Measurements from ENCODE around the gene KIF16B.

KIF16B gene

GRCh38 chr20:16388731-16389130 is 184.5 kb downstream of the KIF16B start:
- DNase-seq: no peak

DNA sequence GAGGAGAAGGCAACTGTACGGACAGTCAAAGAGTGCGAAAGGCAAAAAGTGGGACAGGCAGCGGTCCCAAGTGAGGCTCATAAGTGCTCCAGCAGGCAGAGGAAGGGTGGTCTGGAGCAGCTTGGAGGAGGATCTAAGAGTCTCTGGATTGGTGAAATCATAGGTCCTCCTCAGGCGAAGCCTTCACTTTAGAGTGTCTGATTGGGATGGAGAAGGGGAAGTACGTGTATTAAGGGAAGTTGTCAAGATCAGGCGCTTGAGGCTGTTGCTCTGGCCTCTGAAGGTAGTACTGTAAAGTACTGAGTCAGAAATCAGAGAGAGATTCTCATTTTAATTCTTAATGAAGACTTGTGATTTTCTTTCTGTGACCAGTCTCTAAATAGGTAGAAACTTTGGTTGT is 185.6 kb downstream of the KIF16B start:
- DNase-seq: no peak

- no peak for DNase-seq
Measured at GRCh38 chr20:16385891-16386290, 187.4 kb downstream of the KIF16B start.

DNA sequence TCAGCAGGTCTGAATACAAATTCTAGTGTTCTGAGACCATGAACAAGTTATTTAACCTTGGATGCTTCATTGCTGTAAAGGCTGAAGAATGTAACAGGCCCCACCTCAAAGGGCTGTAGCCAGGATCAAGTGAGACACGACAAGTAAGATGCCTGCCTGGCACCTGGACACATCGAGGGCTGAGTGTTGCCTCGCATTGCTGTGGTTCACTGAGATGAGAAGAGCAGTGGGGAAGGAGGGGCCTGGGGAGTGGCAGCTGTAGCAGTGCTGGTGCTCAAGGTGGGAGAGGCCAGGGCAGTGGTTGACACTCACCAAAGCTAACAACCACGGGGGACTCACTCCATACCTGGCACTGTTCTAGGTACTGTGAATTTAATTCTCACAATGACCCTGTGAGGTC is 187.8 kb downstream of the KIF16B start:
- no peak for DNase-seq

- DNase-seq: no peak
Measured at GRCh38 chr20:16381444-16381843, 191.8 kb downstream of the KIF16B start.

GRCh38 chr20:16378712-16379370 is 194.4 kb downstream of the KIF16B start:
- no peak for DNase-seq

GRCh38 chr20:16378122-16378521 is 195.1 kb downstream of the KIF16B start:
- no peak for DNase-seq

- no peak for DNase-seq
Measured at GRCh38 chr20:16369441-16369840, 203.8 kb downstream of the KIF16B start.

- no peak for DNase-seq
Measured at GRCh38 chr20:16368645-16369292, 204.5 kb downstream of the KIF16B start.

- DNase-seq: no peak
Measured at GRCh38 chr20:16367948-16368560, 205.2 kb downstream of the KIF16B start.

GRCh38 chr20:16366529-16366928 is 206.7 kb downstream of the KIF16B start:
- no peak for DNase-seq

DNA sequence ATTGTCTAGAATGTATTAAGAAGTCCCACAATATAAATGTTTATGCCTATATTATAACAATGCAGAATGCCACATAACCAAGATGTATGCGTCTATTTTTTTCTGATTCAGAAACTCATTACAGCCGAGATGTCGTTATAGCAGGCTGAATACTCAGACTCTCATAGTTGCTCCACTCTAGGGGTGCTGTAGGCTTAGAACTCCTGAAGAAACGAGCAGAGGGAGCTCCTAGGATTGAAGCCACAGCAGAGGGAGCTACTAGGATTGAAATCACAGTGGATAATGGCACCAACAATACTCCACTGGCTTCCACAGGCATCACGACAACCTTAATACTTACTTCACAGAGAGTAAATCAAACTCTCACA is 208.9 kb downstream of the KIF16B start:
- DNase-seq: no peak

DNA sequence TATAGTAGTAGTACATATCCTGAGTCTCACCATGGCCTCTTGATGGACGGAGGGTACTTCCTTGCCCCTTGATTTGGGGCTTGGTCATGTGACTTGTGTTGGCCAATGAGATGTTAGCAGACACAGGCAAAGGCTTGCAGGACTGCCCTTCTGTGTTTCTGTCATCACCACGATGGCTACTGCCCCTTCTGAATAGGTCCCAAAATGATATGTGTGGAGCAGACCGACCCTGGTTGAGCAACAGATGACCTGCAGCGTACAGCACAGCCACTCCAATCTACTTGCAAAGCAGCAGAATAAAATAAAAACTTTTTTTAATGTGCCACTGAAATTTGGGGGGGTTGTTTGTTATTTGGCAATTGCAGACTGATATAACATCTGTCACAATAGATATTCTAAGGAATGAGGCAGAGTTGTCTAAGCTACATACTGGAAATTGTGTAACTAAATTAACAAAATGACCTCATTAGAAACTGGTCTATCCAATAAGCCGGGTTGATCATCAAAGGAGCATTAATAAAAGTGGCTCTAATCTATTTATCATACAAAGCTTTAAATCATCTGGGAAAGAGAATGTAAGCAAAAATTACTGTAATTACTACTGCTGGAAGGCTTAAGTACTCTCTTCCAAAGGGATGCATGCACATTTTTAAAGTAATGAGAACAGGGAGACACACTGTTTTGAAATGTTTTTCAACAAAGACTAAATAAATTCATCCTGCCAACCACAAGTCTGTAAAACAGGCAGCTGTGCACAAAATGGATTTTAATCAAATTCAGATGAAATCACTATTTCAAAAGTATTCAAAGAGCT is 209.5 kb downstream of the KIF16B start:
- no peak for DNase-seq

DNA sequence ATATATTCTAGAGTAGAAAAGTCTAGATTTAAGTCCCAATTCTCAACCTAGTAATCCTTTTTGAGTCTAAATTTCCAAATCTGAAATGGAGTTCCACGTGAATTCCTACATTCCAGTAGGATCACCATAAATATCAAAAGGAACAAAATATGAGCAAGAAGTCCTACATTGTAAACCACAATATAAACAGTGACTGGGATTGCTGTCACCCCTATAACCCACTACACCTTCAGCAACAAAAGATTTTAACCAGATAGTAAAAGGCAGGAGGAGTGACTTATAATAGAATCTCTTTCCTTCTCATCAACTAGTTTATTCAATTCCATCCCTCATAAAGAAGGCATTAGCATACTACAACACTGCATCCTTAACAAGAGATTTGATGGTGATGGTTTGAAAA is 210.6 kb downstream of the KIF16B start:
- no peak for DNase-seq

GRCh38 chr20:16360668-16361067 is 212.6 kb downstream of the KIF16B start:
- no peak for DNase-seq

DNA sequence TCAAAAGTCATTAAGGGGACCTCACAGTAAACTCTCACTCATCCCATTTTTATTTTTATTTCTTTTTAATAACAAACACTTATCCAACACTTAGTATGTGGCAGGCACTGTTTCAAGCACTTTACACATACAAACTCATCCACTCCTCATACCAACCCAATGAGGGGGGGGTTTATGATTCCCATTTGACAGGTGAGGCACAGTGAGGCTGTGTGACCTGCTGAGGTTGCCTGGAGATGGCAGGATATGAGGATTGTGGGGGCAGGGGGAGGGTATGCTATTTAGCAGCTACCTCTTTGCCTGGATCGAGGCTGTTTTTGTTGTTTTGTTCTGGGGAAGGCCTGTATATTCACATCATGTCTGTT is 219.8 kb downstream of the KIF16B start:
- no peak for DNase-seq

GRCh38 chr20:16352751-16353416 is 220.4 kb downstream of the KIF16B start:
- no peak for DNase-seq

DNA sequence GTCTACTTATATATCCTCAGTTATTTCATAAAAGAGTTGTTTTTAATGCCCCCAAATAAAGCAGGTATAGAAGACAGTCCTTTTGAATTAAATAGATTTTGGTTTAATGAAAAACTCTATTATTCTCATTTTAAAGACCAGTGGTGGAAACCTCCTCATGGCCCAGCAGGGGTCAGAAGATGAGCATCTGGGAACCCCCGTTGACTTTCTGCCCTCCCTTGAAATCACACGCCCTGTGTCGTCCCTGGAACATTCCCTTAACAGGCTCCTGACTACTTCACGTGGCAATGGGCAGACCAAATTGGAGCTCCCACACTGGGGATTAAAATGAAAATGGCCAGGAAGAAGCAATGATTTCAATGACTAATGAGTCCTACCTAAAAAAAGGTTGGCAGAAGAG is 220.9 kb downstream of the KIF16B start:
- DNase-seq: no peak

DNA sequence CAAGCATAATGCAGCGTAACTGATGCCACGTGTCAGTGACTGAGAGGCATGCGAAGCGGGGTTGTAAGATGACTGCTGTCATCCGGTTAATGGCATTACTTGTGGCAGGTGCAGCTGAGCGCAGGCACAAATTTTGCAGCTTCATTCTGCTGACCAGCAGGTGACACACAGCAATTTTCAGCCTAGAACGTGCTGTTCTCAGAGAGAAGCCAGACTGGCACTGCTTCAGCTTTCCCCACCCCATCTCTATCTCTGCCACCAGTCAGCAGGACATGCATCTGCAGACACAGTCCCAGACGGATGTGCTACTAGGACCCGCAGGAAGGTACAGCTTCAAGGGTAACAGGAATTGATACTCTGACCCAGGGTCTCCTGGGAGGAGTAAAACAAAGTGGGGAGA is 221.8 kb downstream of the KIF16B start:
- no peak for DNase-seq

- no peak for DNase-seq
Measured at GRCh38 chr20:16350465-16350864, 222.8 kb downstream of the KIF16B start.

DNA sequence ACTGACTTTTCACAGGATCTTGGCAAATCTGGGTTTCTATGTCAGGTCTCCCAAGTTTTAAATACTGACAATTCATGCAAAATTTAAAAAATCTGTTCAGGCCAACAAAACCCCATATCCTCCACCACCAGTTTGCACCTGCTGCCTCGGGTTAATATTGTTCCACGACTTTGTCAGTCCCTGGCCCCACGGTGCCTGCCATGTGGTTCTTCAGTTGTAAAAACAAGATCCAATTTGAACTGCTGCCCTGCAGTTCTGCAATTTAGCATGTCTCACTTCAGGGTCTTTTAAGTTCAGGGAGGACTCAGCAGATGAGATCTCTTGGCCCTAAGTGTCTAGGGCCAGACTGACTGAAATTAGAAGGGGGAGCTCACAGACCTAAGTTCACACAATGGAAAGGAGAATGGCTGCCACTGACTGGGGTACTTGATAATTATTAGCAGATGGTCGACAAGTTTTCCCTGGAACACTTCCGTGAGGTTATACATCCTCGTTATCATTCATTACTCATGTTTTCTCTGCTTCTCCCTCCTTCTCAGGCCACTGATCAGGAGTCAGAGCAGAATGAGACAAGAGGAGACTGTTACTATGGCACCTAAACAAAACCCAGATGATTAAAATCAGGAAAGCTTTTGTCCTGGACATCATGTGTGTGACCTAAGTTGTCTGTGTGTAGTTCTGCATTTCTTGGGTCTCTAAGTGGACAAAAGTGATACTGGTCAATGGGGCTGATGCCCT is 223.6 kb downstream of the KIF16B start:
- DNase-seq: no peak

DNA sequence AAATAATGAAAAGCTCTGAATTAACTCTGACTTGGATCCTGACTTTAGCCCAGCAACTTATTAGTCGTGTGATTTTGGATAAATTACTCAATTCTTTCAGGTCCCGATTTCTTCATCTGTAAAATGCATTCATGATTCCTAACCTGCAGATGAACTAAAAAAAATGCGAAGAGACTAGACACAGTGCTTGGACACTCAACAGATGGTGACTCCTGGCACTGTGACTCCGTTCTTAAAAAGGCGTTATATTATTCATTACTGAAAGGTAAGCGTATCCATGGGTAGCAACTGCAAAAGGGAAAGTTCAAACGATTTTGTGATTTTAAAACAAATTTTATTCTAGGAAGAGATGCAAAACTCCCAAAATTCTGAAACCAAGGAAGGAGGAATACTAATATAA is 226.3 kb downstream of the KIF16B start:
- no peak for DNase-seq

- no peak for DNase-seq
Measured at GRCh38 chr20:16337707-16338106, 235.5 kb downstream of the KIF16B start.

Data from stimulated activated CD4-positive, alpha-beta T cell treated with anti-CD3 and anti-CD28 coated beads, Interleukin-4, amount 100 ng/mL, for 4 hours (primary cell).